ENCODE results near the gene AMPH.

DNA sequence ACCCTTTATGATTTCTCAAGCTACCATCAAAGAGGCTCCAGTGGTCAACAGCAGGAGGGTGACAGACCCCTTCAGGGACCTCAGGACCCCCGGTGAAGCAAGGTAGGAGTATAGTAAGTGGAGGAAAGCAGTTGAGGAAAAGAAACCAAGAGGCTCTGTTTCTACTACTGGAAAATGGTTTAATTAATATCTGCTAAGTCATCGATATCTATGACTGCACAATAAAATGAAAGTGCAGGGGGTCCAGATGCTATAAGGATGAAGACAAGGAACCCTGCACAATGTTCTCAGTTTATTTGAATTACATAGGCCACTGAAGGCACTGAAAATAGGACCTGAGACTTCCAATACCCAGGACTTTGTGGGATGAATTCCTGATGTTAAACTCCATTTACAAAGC lies 23.7 kb downstream of the AMPH start:
- TF ChIP-seq CTCF (conservative IDR thresholded peaks at IDR 0.05) = no peak
- no peak for TF ChIP-seq EZH2 (IDR thresholded peaks at IDR 0.05; ENCODE audit: low read depth)
